AG10803 (cell line): ENCODE measurements around the gene FLNB.

Experiments
- DNase-seq: peaks from one replicate; pipeline ENCODE4 v3.0.0; 2010; ENCODE audit warnings: low read depth
- H3K4me3 ChIP-seq: 2 replicates; pipeline ENCODE4 v1.5.1; 2011; ENCODE audit warnings: mild to moderate bottlenecking, low read length, control low read depth
- CTCF ChIP-seq: conservative IDR thresholded peaks from 2 replicates; pipeline ENCODE4 v1.5.1; 2011; ENCODE audit warnings: mild to moderate bottlenecking, low read length, control low read depth, inconsistent platforms

FLNB gene

GRCh38 chr3:58189691-58190090 is 181.5 kb downstream of the FLNB start:
- no peak for TF ChIP-seq CTCF
- no peak for DNase-seq

GRCh38 chr3:58190291-58190690 is 182.1 kb downstream of the FLNB start:
- no peak overlapping the region for H3K4me3 ChIP-seq
- no peak for DNase-seq
- TF ChIP-seq CTCF = no peak

More at GRCh38 chr3:58189691-58190090, 181.5 kb downstream of the FLNB start:
- H3K4me3 ChIP-seq = no peak overlapping the region

GRCh38 chr3:58190882-58191281 is 182.7 kb downstream of the FLNB start:
- no peak for DNase-seq
- TF ChIP-seq CTCF = no peak

GRCh38 chr3:58191361-58191991 is 183.3 kb downstream of the FLNB start:
- no peak for DNase-seq
- H3K4me3 ChIP-seq = no peak overlapping the region
- TF ChIP-seq CTCF = no peak

More at GRCh38 chr3:58190882-58191281, 182.7 kb downstream of the FLNB start:
- no peak overlapping the region for H3K4me3 ChIP-seq

GRCh38 chr3:58192069-58192468 is 183.8 kb downstream of the FLNB start:
- no peak for TF ChIP-seq CTCF
- no peak for DNase-seq
- H3K4me3 ChIP-seq = no peak overlapping the region

- DNase-seq = no peak
- no peak for TF ChIP-seq CTCF
- H3K4me3 ChIP-seq = no peak overlapping the region
Observed at GRCh38 chr3:58193682-58194407, 185.6 kb downstream of the FLNB start.

- DNase-seq = no peak
- TF ChIP-seq CTCF = no peak
- H3K4me3 ChIP-seq = no peak overlapping the region
Observed at GRCh38 chr3:58197588-58197987, 189.4 kb downstream of the FLNB start.
